T1000 (cell line): Measurements from ENCODE around the gene UAP1L1.

Experiments used
- DNase-seq: peaks from one replicate; lab custom pipeline; 2025; ENCODE audit warnings: mixed read lengths; lab: John Stamatoyannopoulos, UW

UAP1L1 gene

GRCh38 chr9:137097761-137098462 is 20.6 kb downstream of the UAP1L1 start:
- no peak for DNase-seq

GRCh38 chr9:137099231-137099630 is 21.9 kb downstream of the UAP1L1 start:
- no peak for DNase-seq

GRCh38 chr9:137103206-137103999 is 26.1 kb downstream of the UAP1L1 start:
- no peak for DNase-seq

GRCh38 chr9:137105814-137106661 is 28.7 kb downstream of the UAP1L1 start:
- no peak for DNase-seq

GRCh38 chr9:137106662-137107250 is 29.4 kb downstream of the UAP1L1 start:
- DNase-seq, result no peak

- DNase-seq, result no peak
Measured at GRCh38 chr9:137107312-137107921, 30.1 kb downstream of the UAP1L1 start.

GRCh38 chr9:137107982-137108381 is 30.7 kb downstream of the UAP1L1 start:
- no peak for DNase-seq

- DNase-seq, result no peak
Measured at GRCh38 chr9:137108608-137109249, 31.4 kb downstream of the UAP1L1 start.

- DNase-seq, result no peak
Measured at GRCh38 chr9:137109250-137110146, 32.2 kb downstream of the UAP1L1 start.

- DNase-seq, result no peak
Measured at GRCh38 chr9:137110147-137110910, 33.0 kb downstream of the UAP1L1 start.

- DNase-seq, result no peak
Measured at GRCh38 chr9:137110911-137111787, 33.8 kb downstream of the UAP1L1 start.

- no peak for DNase-seq
Measured at GRCh38 chr9:137111788-137112563, 34.7 kb downstream of the UAP1L1 start.

- DNase-seq, result no peak
Measured at GRCh38 chr9:137112564-137113384, 35.5 kb downstream of the UAP1L1 start.

- DNase-seq, result no peak
Measured at GRCh38 chr9:137113385-137114159, 36.3 kb downstream of the UAP1L1 start.

GRCh38 chr9:137114220-137114612 is 36.9 kb downstream of the UAP1L1 start:
- DNase-seq, result no peak
